GM12875 (cell line): ENCODE results near the gene C12orf43.
A peak's percentile ranks its signal among the peaks of the same experiment; 100 is the strongest.

ENCODE experiments used
- H3K4me3 ChIP-seq: one replicate; pipeline ENCODE4 v1.5.1; 2011; ENCODE audit warnings: low read depth, low read length, control low read depth
- CTCF ChIP-seq: IDR thresholded peaks from 2 replicates; pipeline ENCODE4 v1.5.1; 2011; ENCODE audit warnings: low read depth, mild to moderate bottlenecking, control low read depth, inconsistent platforms, low read length, moderate library complexity, borderline replicate concordance; ENCODE audit not compliant: insufficient read depth

The C12orf43 gene

GRCh38 chr12:121017966-121018491, 1.7 kb upstream of the C12orf43 start:
- TF ChIP-seq CTCF: no peak
- H3K4me3 ChIP-seq: no peak overlapping the region

- no peak for TF ChIP-seq CTCF
- H3K4me3 ChIP-seq: no peak overlapping the region
Observed at GRCh38 chr12:121013715-121014114, 2.6 kb downstream of the C12orf43 start.

GRCh38 chr12:121011820-121012219, 4.5 kb downstream of the C12orf43 start:
- no peak overlapping the region for H3K4me3 ChIP-seq
- no peak for TF ChIP-seq CTCF

- TF ChIP-seq CTCF: no peak
Observed at GRCh38 chr12:121010860-121011259, 5.4 kb downstream of the C12orf43 start.

GRCh38 chr12:121009741-121010140, 6.5 kb downstream of the C12orf43 start:
- no peak overlapping the region for H3K4me3 ChIP-seq
- TF ChIP-seq CTCF: no peak

More at GRCh38 chr12:121010860-121011259, 5.4 kb downstream of the C12orf43 start:
- no peak overlapping the region for H3K4me3 ChIP-seq

- no peak overlapping the region for H3K4me3 ChIP-seq
- TF ChIP-seq CTCF: no peak
Observed at GRCh38 chr12:121008347-121009098, 7.8 kb downstream of the C12orf43 start.

GRCh38 chr12:121005346-121005815, 10.9 kb downstream of the C12orf43 start:
- TF ChIP-seq CTCF: peak; percentile 80

More at GRCh38 chr12:121005346-121005815, 10.9 kb downstream of the C12orf43 start:
- no peak overlapping the region for H3K4me3 ChIP-seq
